GM20000 (cell line): ENCODE data around the gene YIF1A.

Experiments
- DNase-seq: peaks from one replicate; pipeline ENCODE4 v3.0.0; 2012; ENCODE audit warnings: low spot score
- CTCF ChIP-seq: IDR thresholded peaks from 2 replicates; pipeline ENCODE4 v1.5.1; 2012; ENCODE audit warnings: mild to moderate bottlenecking, control low read depth; ENCODE audit errors: extremely low read depth, missing control alignments

YIF1A gene

DNA sequence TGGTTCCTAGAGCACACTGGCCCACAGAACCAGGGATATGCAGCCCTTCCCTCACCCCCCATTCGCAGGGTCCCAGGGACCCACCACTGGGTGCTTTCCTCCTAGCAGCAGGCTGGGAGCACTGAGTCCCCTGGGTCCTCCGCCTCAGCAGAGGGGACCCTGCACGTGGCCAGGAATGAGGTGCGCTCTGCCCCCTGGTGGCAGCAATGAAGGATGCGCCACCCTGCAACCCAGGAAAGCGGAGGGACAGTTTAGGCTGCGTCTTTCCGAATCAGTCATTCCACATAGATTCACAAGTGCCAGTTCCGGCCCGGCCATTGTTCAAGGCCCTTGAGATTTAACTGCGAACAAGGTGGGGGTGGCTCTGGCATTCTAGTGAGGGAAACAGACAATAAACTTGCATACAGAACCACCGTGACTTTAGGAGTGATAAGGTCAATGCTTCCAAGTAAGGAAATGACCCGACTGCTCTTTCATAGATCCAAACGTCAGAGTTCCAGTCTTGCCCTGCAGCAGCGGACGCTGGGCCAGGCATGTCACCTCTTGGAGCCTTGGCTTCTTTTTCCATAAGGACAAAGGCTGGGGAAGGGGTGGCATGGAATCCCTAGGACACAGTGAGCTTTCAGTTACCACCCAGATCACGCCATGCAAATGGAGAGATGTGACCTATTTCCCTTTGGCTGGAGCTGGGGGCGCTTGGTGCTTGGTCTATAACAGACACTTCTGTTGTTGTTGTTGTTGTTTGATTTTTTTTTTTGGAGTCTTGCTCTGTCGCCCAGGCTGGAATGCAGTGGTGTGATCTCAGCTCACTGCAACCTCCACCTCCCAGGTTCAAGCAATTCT, 39.6 kb upstream of the YIF1A start:
- TF ChIP-seq CTCF: peak; percentile 82
- peak; percentile 89 for DNase-seq

- TF ChIP-seq CTCF: no peak
- DNase-seq: no peak
Observed at GRCh38 chr11:66328031-66328301, 39.0 kb upstream of the YIF1A start.

- no peak for TF ChIP-seq CTCF
- no peak for DNase-seq
Observed at GRCh38 chr11:66327171-66328030, 38.5 kb upstream of the YIF1A start.

GRCh38 chr11:66326261-66327111, 37.5 kb upstream of the YIF1A start:
- no peak for TF ChIP-seq CTCF
- no peak for DNase-seq

DNA sequence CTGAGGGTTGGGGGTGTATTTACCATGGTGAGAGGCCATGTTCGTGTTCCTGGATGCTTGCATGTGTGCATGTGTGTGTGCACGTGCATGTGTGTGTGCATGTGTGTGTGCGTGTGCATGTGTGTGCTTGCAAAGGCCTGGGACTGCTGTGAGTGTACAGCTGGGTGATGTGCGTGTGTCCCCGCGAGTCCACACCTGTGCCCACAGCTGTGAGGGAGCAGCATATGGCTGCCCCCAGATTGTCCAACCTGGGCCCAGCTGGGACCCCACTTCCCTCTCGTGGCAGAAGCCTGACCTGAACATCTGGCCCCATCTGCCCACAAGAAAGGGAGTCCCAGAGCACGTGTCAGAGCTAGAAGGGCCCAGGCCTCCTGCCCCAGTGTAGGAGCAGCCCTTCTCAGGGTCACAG, 36.3 kb upstream of the YIF1A start:
- no peak for TF ChIP-seq CTCF

DNA sequence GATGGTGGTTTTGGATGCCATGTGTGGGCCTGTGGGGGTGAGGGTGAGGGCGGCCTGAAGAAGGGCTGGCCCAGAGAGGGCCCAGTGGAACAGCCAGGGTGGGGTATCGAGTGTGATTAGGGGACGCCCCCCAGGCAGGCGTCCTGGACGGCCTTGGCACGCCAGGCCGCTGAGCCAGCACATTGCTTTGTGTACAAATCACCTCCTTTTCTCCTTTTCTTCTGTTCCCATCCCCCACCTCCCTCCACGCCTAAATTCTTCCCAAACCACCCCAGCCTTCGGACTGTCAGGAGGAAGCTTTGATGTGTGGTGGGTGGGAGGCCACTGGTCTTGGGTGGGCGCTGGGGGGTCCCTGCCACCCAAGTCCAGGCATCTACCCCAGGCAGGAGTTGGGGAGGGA, 35.7 kb upstream of the YIF1A start:
- no peak for TF ChIP-seq CTCF
- no peak for DNase-seq

More for the DNA sequence above, 36.3 kb upstream of the YIF1A start:
- DNase-seq: no peak
